GM21526 (cell line): ENCODE measurements around the gene CATSPERD.
"Not testable (repeated sequence)": the region's sequence is repeated elsewhere in the genome, so short reads cannot be mapped to it uniquely, and the experiment has no call there.

ENCODE experiments used
- ATAC-seq: cut with Tn5 transposase; IDR thresholded peaks from one replicate; pipeline ENCODE4 v1.9.1; 2021; ENCODE audit warnings: moderate library complexity; ENCODE audit not compliant: unreplicated experiment, low FRiP score

Gene CATSPERD

GRCh38 chr19:5697022-5697889 lies 23.2 kb upstream of the CATSPERD start:
- ATAC-seq: no peak

GRCh38 chr19:5697890-5698634 lies 22.4 kb upstream of the CATSPERD start:
- ATAC-seq: no peak

GRCh38 chr19:5698635-5699422 lies 21.6 kb upstream of the CATSPERD start:
- no peak for ATAC-seq

GRCh38 chr19:5700455-5701092 lies 19.9 kb upstream of the CATSPERD start:
- ATAC-seq: no peak

- ATAC-seq: not testable (repeated sequence)
Observed at GRCh38 chr19:5702053-5702410, 18.4 kb upstream of the CATSPERD start.

GRCh38 chr19:5703819-5704818 lies 16.3 kb upstream of the CATSPERD start:
- ATAC-seq: no peak

GRCh38 chr19:5705552-5705951 lies 14.9 kb upstream of the CATSPERD start:
- ATAC-seq: no peak

GRCh38 chr19:5706876-5707573 lies 13.4 kb upstream of the CATSPERD start:
- ATAC-seq: no peak

GRCh38 chr19:5707576-5708575 lies 12.6 kb upstream of the CATSPERD start:
- ATAC-seq: no peak

GRCh38 chr19:5711025-5711424 lies 9.4 kb upstream of the CATSPERD start:
- no peak for ATAC-seq

- no peak for ATAC-seq
Observed at GRCh38 chr19:5711713-5712161, 8.7 kb upstream of the CATSPERD start.

GRCh38 chr19:5713228-5713627 lies 7.2 kb upstream of the CATSPERD start:
- no peak for ATAC-seq

- no peak for ATAC-seq
Observed at GRCh38 chr19:5714816-5715215, 5.6 kb upstream of the CATSPERD start.

GRCh38 chr19:5717215-5717935 lies 3.1 kb upstream of the CATSPERD start:
- ATAC-seq: no peak

- ATAC-seq: no peak
Observed at GRCh38 chr19:5718037-5718578, 2.3 kb upstream of the CATSPERD start.

GRCh38 chr19:5718579-5719273 lies 1.7 kb upstream of the CATSPERD start:
- no peak for ATAC-seq
